Measurements from ENCODE around the gene GCK.

GCK gene

GRCh38 chr7:44153948-44154335, 35.3 kb downstream of the GCK start:
- no peak for DNase-seq

DNA sequence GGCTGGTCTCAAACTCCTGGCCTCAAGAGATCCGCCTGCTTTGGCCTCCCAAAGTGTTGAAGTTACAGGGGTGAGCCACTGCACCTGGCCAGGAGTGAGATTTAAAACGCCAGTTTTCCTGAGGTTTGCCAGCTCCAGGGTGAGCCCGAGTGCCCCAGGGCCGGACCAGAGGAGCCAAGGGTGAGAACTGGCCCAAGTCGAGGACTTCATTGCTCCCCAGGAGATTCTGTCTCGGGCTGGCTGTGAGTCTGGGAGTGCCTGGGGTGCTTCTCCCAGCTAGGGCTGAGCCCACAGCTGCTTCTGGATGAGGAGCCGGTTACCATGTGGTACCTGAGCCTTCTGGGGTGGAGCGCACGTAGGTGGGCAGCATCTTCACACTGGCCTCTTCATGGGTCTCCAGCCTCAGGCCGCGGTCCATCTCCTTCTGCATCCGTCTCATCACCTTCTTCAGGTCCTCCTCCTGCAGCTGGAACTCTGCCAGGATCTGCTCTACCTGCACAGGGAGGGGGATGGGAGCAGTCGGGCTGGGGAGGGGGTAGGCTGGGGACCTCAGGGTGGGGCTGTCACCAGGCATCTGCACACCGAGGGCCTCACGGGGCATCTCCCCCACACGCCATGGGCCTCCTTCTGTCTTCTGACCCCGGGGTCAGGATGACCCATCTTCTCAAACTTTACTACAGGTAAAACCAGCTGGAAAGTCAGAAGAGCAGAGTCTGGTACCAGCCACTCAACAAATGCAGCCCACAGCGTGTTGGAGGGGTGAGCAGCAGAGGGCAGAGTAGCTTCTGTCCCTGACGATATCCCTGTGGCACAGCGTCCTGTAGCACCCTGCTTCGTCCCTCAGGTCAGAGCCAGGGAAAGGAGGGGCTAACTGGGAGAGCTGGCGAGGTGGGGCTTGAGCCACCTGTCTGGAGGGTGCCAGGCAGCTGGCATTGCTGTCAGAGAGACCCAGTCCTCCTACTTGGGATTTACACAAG, 36.0 kb downstream of the GCK start:
- DNase-seq = no peak

GRCh38 chr7:44151956-44152355, 37.3 kb downstream of the GCK start:
- DNase-seq = no peak

- DNase-seq = no peak
Measured at GRCh38 chr7:44150966-44151941, 38.0 kb downstream of the GCK start.

DNA sequence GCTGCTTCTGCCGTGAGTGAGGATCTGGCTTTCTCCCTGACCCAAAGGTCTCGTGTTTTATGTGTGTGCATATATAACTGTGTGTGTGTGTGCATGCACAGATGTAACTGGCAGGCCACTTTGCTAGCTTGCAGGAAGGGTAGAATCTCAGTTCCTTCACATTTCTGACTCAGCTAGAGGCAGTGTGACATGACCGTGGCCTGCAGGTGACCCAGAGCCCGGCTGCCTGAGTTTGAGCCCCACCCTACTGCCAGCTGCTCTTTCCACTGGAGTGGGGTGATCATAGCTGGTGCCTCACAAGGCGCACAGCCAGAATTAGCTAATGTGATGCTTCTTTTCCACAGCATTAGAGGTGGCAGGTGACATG, 38.8 kb downstream of the GCK start:
- DNase-seq = no peak

- no peak for DNase-seq
Measured at GRCh38 chr7:44149571-44150465, 39.4 kb downstream of the GCK start.

- DNase-seq = no peak
Measured at GRCh38 chr7:44148961-44149536, 40.2 kb downstream of the GCK start.

- no peak for DNase-seq
Measured at GRCh38 chr7:44148166-44148565, 41.1 kb downstream of the GCK start.

- DNase-seq = no peak
Measured at GRCh38 chr7:44147026-44147991, 41.9 kb downstream of the GCK start.

GRCh38 chr7:44145969-44146911, 43.0 kb downstream of the GCK start:
- DNase-seq = no peak

- no peak for DNase-seq
Measured at GRCh38 chr7:44145479-44145968, 43.7 kb downstream of the GCK start.

GRCh38 chr7:44144968-44145478, 44.2 kb downstream of the GCK start:
- DNase-seq = no peak

DNA sequence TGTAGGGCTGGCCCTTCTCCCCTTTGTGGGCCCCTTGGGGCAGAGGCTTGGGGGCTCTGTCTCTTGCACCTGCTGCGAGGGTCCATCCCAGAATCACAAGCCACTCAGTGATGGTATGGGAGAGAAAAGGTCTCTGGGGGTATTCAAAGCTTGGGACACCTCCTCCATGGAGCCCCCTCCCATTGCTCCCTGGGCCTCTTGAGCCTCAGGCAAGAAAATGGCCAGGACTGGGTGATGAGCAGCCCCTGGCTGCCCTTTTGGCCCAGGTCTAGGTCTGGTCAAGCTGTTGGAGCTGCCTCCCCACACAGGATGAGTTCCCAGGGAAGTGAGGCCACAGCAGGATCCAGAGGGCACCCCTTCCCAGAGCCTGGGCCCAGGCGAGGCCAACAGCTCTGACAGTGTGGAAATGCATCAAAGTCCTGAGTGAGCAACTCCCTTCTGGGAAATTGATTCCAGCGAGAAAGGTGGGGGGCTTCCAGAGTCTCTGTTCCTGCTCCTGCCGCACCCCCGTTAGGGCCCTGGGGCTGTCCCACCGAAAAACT, 44.7 kb downstream of the GCK start:
- DNase-seq = no peak

- no peak for DNase-seq
Measured at GRCh38 chr7:44143646-44144250, 45.5 kb downstream of the GCK start.

DNA sequence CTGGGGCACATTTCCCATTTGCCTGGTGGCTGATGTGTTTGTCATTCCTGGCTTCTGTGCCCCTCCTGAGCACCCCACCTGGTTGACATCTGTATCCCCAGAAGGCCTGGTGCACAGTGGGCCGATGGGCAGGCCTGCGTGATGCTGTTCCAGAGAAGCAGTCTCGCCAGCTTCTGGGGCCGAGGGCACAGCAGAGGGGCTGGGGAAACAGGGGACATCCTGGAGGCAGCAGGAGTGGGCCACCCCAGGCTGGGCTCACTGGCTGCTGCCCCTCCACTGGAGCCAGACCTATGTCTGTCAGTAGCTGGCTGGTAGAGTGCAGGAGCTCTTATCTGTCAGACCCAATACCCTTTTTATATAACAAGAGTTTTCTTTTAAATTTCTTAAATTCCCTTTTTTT, 47.2 kb downstream of the GCK start:
- DNase-seq = no peak

DNA sequence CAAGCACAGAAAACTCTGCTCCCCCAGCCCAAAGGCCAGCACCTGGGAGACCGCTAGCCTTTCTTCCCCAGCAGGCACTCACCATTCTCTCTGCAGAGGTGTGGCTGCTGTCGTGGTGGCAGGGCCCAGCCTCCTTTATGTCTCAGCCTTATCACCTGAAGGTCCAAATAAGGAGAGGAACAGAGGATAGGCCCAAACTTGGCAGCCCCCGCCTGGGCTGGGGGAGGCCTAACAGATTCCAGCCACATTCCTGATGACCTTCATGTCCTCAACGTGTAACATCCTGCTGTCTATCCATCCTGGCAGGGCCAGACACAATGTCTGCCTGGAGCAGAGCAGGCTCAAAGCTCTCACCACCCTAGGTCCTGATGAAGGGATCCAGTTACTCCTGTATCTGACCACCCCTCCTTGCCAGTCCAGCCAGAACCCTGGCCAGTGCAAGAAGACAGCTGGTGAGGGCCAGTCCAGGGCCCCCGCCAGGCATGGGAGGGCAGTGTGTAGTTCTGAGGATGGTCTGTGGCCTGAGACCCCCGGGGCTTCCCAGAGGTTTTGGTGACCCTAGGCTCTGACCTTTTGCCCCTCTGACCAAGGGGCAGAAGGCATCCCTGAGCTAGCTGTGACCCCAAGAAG, 47.9 kb downstream of the GCK start, which contains the start of gene MYL7:
MYL7 (minus strand) TSS at position 112 of the 630 bp plus-strand sequence; CDS start at position 85, 27 bp downstream.
- DNase-seq = no peak

DNA sequence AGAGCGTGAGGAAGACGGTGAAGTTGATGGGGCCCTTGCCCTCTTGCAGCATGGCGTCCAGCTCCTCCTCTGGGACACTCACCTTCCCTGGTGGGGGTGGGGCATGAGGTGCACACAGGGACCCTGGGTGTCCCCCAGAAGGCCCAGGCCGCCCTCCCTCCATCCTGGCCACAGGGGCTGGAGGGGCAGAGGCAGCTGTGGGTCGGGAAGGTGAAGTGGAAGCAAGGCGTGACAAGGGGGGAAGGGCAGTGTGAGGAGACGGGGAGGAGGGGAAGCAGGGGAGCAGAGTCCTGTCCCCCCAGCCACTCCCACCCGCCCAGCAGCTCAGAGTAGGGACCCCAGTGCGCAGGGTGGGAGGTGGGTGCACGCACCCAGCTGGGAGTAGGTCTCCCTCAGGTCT, 48.9 kb downstream of the GCK start:
- DNase-seq = no peak

Measured in NCI-H187 treated with DMSO at 0.1 percent for 48 hours (cell line).